ENCODE measurements around the gene USP32. TPM values are rescaled to one million over a fixed set of nuclear protein-coding genes. Genes with fewer than 3 reads are reported as not detected.

The USP32 gene
- total and polyA plus RNA-seq, 10 of the 15 experiments (the other 5 are each of a cell fraction or from before 2014, with no cell fraction given) = 7.8 to 37.3 (median 25.5) TPM

DNA sequence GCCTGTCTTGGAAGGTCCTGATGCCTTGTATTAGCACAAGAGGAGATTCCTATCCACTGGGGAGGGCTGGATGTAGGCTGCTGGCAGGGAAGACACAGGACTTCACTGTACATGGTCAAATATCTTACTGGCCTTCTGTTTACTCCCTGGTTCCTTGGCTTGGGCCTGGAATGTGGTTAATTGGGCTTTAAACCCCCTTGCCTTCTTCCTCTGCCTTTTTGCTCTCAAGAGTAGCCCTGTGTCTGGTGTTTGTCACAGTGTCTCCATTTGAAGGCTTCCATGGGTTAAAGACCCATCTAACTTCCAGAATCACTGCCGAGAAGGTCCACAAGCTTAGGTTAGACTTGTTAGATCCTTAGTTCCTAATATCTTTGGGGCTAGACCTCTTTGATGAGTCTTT, 23.2 kb upstream of the USP32 start:
- no peak for DNase-seq (ENCODE audit: low read depth, low spot score)
- 81% methylated on average over 1 of the region's 1 CpG for WGBS (ENCODE audit: insufficient coverage, insufficient replicate concordance, low lambda C conversion rate, missing lambda C conversion rate)
- Histone ChIP-seq H3K27me3 (replicated peaks in 1 of 2; ENCODE audit: control insufficient read depth in 2 of 2, insufficient read depth in 2 of 2, low read length in 1 of 2) (no peaks in the 10 kb centered on the region), H3K4me1 (ENCODE audit: control insufficient read depth, insufficient read depth, low read length) (no peaks in the 10 kb centered on the region), H3K27ac (ENCODE audit: control insufficient read depth, insufficient read depth) (no peak overlapping the region), H3K4me3 (no peak overlapping the region), H3K79me2 (ENCODE audit: control insufficient read depth, insufficient read depth, low read length) (no peaks in the 10 kb centered on the region), H4K20me1 (ENCODE audit: control insufficient read depth, insufficient read depth) (no peaks in the 10 kb centered on the region), H3K4me2 (ENCODE audit: control insufficient read depth, insufficient read depth) (no peak overlapping the region), H3K36me3 (ENCODE audit: control insufficient read depth in 2 of 2, insufficient read depth in 2 of 2, low read length in 1 of 2) (no peaks in the 10 kb centered on the region), H2AFZ (ENCODE audit: control insufficient read depth, low read depth, low read length) (no peak overlapping the region), H3K9ac (ENCODE audit: control insufficient read depth, insufficient read depth, low read length) (no peak overlapping the region), H3K9me3 (replicated peaks; ENCODE audit: control insufficient read depth, insufficient read depth, low read length) (no peaks in the 10 kb centered on the region; the same call in 2 of the 3 replicates)
- POLR2A ChIA-PET = no interaction called here
- no peak for FAIRE-seq
- in situ Hi-C loops (cut with MboI) = no loop called here
- CTCF ChIA-PET = interaction anchor here (0.9 to 2.4 kb wide), 2 partner anchors 11 to 45 kb away, joined by 3 to 5 read pairs; no protein-coding TSS in a partner anchor
- ATAC-seq = no peak
- TF ChIP-seq SPI1 (IDR thresholded peaks at IDR 0.05; ENCODE audit: borderline replicate concordance, insufficient read depth, low read depth, low read length) (no peak), WRNIP1 (IDR thresholded peaks at IDR 0.05; ENCODE audit: borderline replicate concordance, low read depth, low read length) (no peak), PML (IDR thresholded peaks at IDR 0.05; ENCODE audit: low read length) (no peak), GABPA (IDR thresholded peaks at IDR 0.05; ENCODE audit: low read depth) (no peak), RB1 (IDR thresholded peaks at IDR 0.05; ENCODE audit: borderline replicate concordance) (no peak), ZBTB40 (IDR thresholded peaks at IDR 0.05; ENCODE audit: borderline replicate concordance) (no peak), ZNF384 (IDR thresholded peaks at IDR 0.05; ENCODE audit: borderline replicate concordance, low read depth, low read length) (no peak), CBX5 (IDR thresholded peaks at IDR 0.05; ENCODE audit: low read depth) (no peak), PAX5 (IDR thresholded peaks at IDR 0.05; ENCODE audit: borderline replicate concordance, low read depth, low read length) (no peak), NFXL1 (IDR thresholded peaks at IDR 0.05; ENCODE audit: borderline replicate concordance) (no peak), ZNF207 (IDR thresholded peaks at IDR 0.05; ENCODE audit: borderline replicate concordance) (no peak), MYC (IDR thresholded peaks at IDR 0.05; ENCODE audit: insufficient read depth, insufficient read length, insufficient replicate concordance, low read length, severe bottlenecking) (no peak), MTA3 (IDR thresholded peaks at IDR 0.05; ENCODE audit: borderline replicate concordance, low read length) (no peak), NR2C2 (IDR thresholded peaks at IDR 0.05; ENCODE audit: borderline replicate concordance, control insufficient read depth, insufficient read length, low read depth) (no peak), BCL11A (IDR thresholded peaks at IDR 0.05; ENCODE audit: low read depth, low read length) (no peak), CREB1 (IDR thresholded peaks at IDR 0.05; ENCODE audit: low read depth) (no peak), SUZ12 (IDR thresholded peaks at IDR 0.05; ENCODE audit: unreplicated experiment) (no peak), TARDBP (IDR thresholded peaks at IDR 0.05; ENCODE audit: borderline replicate concordance) (no peak), HDGF (IDR thresholded peaks at IDR 0.05) (no peak)
- TF ChIP-seq, protein P1, sequence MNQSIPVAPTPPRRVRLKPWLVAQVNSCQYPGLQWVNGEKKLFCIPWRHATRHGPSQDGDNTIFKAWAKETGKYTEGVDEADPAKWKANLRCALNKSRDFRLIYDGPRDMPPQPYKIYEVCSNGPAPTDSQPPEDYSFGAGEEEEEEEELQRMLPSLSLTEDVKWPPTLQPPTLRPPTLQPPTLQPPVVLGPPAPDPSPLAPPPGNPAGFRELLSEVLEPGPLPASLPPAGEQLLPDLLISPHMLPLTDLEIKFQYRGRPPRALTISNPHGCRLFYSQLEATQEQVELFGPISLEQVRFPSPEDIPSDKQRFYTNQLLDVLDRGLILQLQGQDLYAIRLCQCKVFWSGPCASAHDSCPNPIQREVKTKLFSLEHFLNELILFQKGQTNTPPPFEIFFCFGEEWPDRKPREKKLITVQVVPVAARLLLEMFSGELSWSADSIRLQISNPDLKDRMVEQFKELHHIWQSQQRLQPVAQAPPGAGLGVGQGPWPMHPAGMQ (IDR thresholded peaks at IDR 0.05; ENCODE audit: borderline replicate concordance) = no peak
- RAD21 ChIA-PET (ENCODE audit: unreplicated experiment) = interaction anchor here (0.7 to 1.4 kb wide), 2 partner anchors 135 to 184 kb away, joined by 3 to 6 read pairs; no protein-coding TSS in a partner anchor
- intact Hi-C loops (cut with micrococcal nuclease; ENCODE audit: unreplicated experiment) = no loop called here
- SMC1A ChIA-PET (ENCODE audit: uncharacterized antibody, unreplicated experiment) = interaction anchor here (0.5 kb wide), 1 partner anchor 224 kb away, joined by 3 read pairs; no protein-coding TSS in a partner anchor
- BruUV-seq (replicated peaks) = no TSS peak

Data from GM12878 (cell line).